Muscle layer of colon (tissue), 2 donors: ENCODE measurements around the gene AVP.

ENCODE experiments used
- H3K27ac ChIP-seq: one replicate; pipeline ENCODE4 v1.7.0; 2013; ENCODE audit warnings: low read depth, mild to moderate bottlenecking, low read length, moderate library complexity
- H3K27me3 ChIP-seq, 2 donors: one replicate each; pipeline ENCODE4 v1.7.0; 2013; ENCODE audit warnings: low read length in 2 of 2, mild to moderate bottlenecking in 2 of 2; ENCODE audit not compliant: insufficient read depth in 2 of 2, control insufficient read depth in 1 of 2
- H3K36me3 ChIP-seq: one replicate; pipeline ENCODE4 v1.7.0; 2013; ENCODE audit warnings: mild to moderate bottlenecking, low read length; ENCODE audit not compliant: insufficient read depth
- H3K4me1 ChIP-seq: one replicate; pipeline ENCODE4 v1.7.0; 2013; ENCODE audit warnings: mild to moderate bottlenecking, low read length; ENCODE audit not compliant: insufficient read depth
- H3K4me3 ChIP-seq, 2 donors: one replicate each; pipeline ENCODE4 v1.7.0; 2013; ENCODE audit warnings: low read length in 2 of 2, low read depth in 1 of 2, mild to moderate bottlenecking in 1 of 2, moderate library complexity in 1 of 2
- H3K9ac ChIP-seq: one replicate; pipeline ENCODE4 v1.7.0; 2013; ENCODE audit warnings: low read length
- H3K9me3 ChIP-seq: one replicate; pipeline ENCODE4 v1.7.0; 2013; ENCODE audit warnings: mild to moderate bottlenecking, low read length
- donor health status: abdominal sarcoma.
- donor health status: Adenocarcinoma of cecum.

Gene AVP

DNA sequence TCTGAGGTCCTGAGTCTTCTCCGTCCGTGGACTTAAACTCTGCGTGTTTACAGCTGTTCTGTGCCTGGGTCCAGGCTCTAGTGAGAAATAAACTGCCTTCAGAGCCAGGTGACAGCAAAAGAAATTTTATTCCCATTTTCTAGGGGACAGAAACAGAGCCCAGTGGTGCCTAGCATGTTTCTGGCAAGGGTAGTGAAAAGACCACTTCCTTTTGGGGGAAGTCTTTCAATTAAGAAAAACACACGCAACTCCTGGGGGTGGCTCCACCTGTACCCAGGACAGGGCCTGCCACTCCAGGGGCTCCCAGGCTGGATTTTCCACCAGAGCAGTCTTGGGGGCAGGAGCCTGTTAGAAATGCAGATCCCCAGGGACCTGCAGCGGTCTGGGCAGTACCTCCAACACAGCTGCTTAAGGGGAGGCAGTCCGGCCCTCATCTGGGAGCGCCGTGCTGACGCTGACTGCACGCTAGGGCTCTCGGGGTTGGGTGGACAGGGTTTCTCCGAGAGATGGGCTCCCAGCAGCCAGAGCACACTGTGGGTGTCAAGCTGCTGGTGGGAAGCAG is 23.0 kb upstream of the AVP start:
- Histone ChIP-seq H3K4me1 (no peaks in the 10 kb centered on the region), H3K4me3 (no peak overlapping the region), H3K36me3 (peaks cover 34% of the 10 kb centered on the region), H3K27me3 (no peaks in the 10 kb centered on the region), H3K27ac (no peak overlapping the region), H3K9ac (no peak overlapping the region), H3K9me3 (no peaks in the 10 kb centered on the region)

GRCh38 chr20:3106658-3107463 is 22.3 kb upstream of the AVP start:
- Histone ChIP-seq H3K4me3 (no peak overlapping the region), H3K36me3 (peaks cover 32% of the 10 kb centered on the region)

DNA sequence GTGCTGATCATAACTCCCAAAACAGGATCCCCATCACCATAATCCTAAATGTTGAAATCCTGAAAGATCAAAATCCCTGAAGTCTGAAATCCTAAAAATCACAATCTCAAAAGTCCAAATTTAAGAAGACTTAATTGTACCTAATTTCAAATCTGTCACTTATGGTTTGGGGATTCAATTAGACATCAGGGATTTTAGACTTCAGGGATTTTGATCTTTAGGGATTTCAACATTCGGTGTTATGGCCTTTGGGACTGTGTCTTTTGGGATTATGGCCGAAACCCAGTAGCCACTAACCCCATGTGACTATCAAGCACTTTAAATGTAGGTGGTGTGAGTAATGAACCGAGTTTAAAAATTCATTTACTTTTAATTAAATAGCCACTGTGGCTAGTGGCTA is 21.7 kb upstream of the AVP start:
- Histone ChIP-seq H3K36me3 (peaks cover 26% of the 10 kb centered on the region), H3K27me3 (no peaks in the 10 kb centered on the region)

More at GRCh38 chr20:3106658-3107463, 22.3 kb upstream of the AVP start:
- no peak overlapping the region for H3K9ac ChIP-seq
- no peaks in the 10 kb centered on the region for H3K27me3 ChIP-seq
- no peaks in the 10 kb centered on the region for H3K9me3 ChIP-seq
- no peaks in the 10 kb centered on the region for H3K4me1 ChIP-seq
- no peak overlapping the region for H3K27ac ChIP-seq

DNA sequence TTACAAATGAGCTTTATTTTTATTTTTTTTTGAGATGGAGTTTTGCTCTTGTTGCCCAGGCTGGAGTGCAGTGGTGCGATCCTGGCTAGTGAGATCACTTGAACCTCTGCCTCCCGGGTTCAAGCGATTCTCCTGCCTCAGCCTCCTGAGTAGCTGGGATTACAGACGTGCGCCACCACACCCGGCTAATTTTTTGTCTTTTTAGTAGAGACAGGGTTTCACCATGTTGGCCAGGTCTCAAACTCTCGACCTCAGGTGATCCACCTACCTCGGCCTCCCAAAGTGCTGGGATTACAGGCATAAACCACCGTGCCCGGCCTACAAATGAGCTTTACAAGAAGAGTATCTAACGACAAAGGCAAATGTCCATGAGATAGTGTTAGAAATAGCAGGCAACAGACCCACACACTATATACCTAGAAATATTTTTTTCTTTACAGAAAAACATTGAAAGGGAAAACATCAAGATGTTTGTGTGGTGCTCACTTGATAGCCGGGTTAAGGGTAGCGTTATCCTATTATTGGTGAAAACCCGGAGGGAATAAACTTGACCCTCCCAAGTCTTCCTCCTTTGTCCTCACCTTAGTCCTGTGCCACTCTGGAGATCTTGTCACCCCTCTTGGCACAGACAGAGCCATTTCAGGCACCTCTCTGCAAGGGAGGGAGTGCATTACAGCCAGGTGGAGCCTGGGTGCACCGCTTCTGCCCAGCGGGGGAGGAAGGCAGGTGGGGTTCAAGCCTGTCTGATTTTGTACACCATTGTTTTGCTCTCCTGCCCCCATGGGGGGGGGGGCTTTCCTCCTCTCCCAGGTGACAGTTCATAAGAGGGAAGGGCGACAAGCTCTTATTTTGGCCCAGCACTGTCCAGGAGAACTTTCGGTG is 21.0 kb upstream of the AVP start:
- no peak overlapping the region for H3K27ac ChIP-seq
- H3K4me1 ChIP-seq: no peaks in the 10 kb centered on the region
- no peaks in the 10 kb centered on the region for H3K9me3 ChIP-seq
- peaks cover 26% of the 10 kb centered on the region for H3K36me3 ChIP-seq
- H3K4me3 ChIP-seq: no peak overlapping the region
- no peaks in the 10 kb centered on the region for H3K27me3 ChIP-seq
- no peak overlapping the region for H3K9ac ChIP-seq

More for the DNA sequence above, 21.7 kb upstream of the AVP start:
- H3K9me3 ChIP-seq: no peaks in the 10 kb centered on the region
- H3K27ac ChIP-seq: no peak overlapping the region
- H3K4me3 ChIP-seq: no peak overlapping the region
- H3K4me1 ChIP-seq: no peaks in the 10 kb centered on the region
- no peak overlapping the region for H3K9ac ChIP-seq

DNA sequence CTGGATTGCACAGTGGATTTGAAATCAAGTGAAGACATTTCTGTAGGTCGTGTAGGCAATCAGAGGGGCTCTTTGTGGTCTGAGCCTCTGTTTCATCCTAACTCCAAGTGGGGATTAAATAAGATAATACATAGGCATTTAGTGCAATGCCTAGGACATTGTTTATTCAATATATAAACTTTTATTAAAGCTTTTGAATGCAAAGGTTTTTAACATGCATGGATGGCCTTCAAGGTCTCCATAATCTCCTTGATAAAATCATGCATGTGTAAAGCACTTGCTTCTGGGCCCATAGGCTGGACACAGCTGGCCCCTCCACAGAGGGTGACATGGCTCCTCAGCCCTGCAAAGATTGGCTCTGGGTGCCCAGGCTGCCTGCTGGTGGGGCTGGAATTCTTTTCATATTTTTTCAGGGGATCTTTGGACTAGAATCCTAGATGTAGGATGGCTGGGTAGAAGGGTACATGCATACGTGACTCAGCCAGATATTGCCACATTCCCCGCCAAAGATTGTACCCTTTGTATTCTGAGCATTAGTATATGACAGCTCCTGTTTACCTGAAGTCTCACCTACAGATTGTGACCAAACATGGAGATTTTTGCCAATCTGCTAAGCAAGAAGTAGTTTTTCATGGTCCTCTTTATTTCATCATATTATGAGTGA is 19.0 kb upstream of the AVP start:
- Histone ChIP-seq H3K9ac (no peak overlapping the region), H3K4me1 (no peaks in the 10 kb centered on the region), H3K4me3 (no peak overlapping the region), H3K9me3 (no peaks in the 10 kb centered on the region), H3K27ac (no peak overlapping the region), H3K36me3 (peaks cover 8% of the 10 kb centered on the region), H3K27me3 (no peaks in the 10 kb centered on the region)

DNA sequence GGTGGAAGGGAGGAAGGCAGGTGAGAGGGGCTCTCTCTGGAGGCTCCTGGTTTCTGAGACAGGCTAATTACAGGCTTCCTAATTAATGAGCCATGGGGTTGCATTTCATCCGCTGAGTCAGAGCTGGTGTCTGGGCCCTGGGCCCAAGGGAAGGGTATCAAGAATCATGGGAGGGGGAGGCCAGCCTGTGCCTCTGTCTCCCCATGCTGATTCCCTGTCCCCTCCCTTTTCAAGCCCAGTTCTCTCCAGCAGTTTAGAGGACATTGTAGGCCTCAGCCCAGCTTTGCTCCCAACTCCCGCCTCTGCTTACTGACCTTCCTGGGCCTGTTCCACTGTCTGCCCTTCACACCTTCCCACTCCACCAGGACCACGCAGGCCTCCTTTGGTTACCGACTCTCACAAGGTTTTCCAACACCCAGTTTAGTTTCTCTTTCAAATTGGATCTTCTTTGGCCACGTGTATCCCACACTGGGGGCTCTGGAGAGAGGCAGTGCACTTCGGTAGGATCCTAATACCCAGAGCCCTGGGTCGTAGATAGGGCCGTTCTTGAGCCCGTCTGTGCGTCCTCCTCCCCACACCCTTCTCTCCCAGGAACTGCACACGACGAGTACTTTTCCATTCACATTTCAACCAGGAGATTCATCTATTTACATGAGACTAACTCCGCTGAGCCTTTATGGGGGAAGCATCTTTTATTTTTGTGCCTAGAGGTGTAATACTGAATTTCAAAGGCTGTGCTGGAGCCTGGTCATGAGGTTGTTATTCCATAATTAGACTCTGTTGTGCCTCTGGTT is 18.2 kb upstream of the AVP start:
- H3K4me1 ChIP-seq: no peaks in the 10 kb centered on the region

GRCh38 chr20:3101737-3102574 is 17.4 kb upstream of the AVP start:
- Histone ChIP-seq H3K27me3 (no peaks in the 10 kb centered on the region), H3K4me3 (no peak overlapping the region), H3K36me3 (no peaks in the 10 kb centered on the region), H3K4me1 (no peaks in the 10 kb centered on the region), H3K9me3 (no peaks in the 10 kb centered on the region), H3K27ac (no peak overlapping the region), H3K9ac (no peak overlapping the region)

More for the DNA sequence above, 18.2 kb upstream of the AVP start:
- Histone ChIP-seq H3K36me3 (peaks cover 8% of the 10 kb centered on the region), H3K27me3 (no peaks in the 10 kb centered on the region), H3K4me3 (no peak overlapping the region), H3K9ac (no peak overlapping the region), H3K27ac (no peak overlapping the region), H3K9me3 (no peaks in the 10 kb centered on the region)

- H3K4me1 ChIP-seq: no peaks in the 10 kb centered on the region
- no peaks in the 10 kb centered on the region for H3K9me3 ChIP-seq
- H3K36me3 ChIP-seq: no peaks in the 10 kb centered on the region
- H3K27me3 ChIP-seq: no peaks in the 10 kb centered on the region
- no peak overlapping the region for H3K9ac ChIP-seq
- H3K4me3 ChIP-seq: no peak overlapping the region
- H3K27ac ChIP-seq: no peak overlapping the region
These were observed 16.7 kb upstream of the AVP start for GRCh38 chr20:3101251-3101650.

- Histone ChIP-seq H3K4me1 (no peaks in the 10 kb centered on the region), H3K9ac (no peak overlapping the region)
These were observed 16.0 kb upstream of the AVP start for GRCh38 chr20:3100480-3100879.

More at GRCh38 chr20:3100480-3100879, 16.0 kb upstream of the AVP start:
- Histone ChIP-seq H3K27me3 (no peaks in the 10 kb centered on the region), H3K27ac (no peak overlapping the region), H3K9me3 (no peaks in the 10 kb centered on the region), H3K4me3 (no peak overlapping the region), H3K36me3 (no peaks in the 10 kb centered on the region)
